ENCODE data around the gene EFCAB9. TPM values are rescaled to one million over a fixed set of nuclear protein-coding genes. Genes with fewer than 3 reads are reported as not detected.

The EFCAB9 gene
- polyA plus RNA-seq, 1 donor from 2014 or later = not detected

GRCh38 chr5:172172912-172173563 is 20.9 kb upstream of the EFCAB9 start:
- H3K27ac Mint-ChIP-seq = peak overlapping the region; percentile 93 to 97 (median 96)
- no peaks in the 10 kb centered on the region for H3K27me3 Mint-ChIP-seq
- peaks cover 54 to 69% (median 56%) of the 10 kb centered on the region in 3 donors for H3K4me1 Mint-ChIP-seq
- H3K36me3 Mint-ChIP-seq = no peaks in the 10 kb centered on the region
- H3K9me3 Mint-ChIP-seq = no peaks in the 10 kb centered on the region
- peak overlapping the region in 3 of 4 donors; percentile 87 to 97 (median 97) for H3K4me3 Mint-ChIP-seq

- Mint-ChIP-seq H3K9me3 (no peaks in the 10 kb centered on the region), H3K27me3 (no peaks in the 10 kb centered on the region), H3K4me3 (peak overlapping the region; percentile 85 to 97 (median 92)), H3K27ac (peak overlapping the region; percentile 93 to 97 (median 96)), H3K36me3 (no peaks in the 10 kb centered on the region), H3K4me1 (peaks cover 60 to 71% (median 60%) of the 10 kb centered on the region in 3 donors)
Measured at GRCh38 chr5:172173564-172174153, 20.3 kb upstream of the EFCAB9 start.

- Mint-ChIP-seq H3K36me3 (no peaks in the 10 kb centered on the region), H3K4me3 (peak overlapping the region; percentile 85 to 97 (median 96)), H3K4me1 (peaks cover 63 to 67% (median 65%) of the 10 kb centered on the region in 3 donors), H3K27me3 (no peaks in the 10 kb centered on the region), H3K9me3 (no peaks in the 10 kb centered on the region), H3K27ac (peak overlapping the region; percentile 93 to 97 (median 96))
Measured at GRCh38 chr5:172175263-172175719, 18.7 kb upstream of the EFCAB9 start.

GRCh38 chr5:172177176-172177575 is 16.8 kb upstream of the EFCAB9 start:
- Mint-ChIP-seq H3K36me3 (peaks cover 5% of the 10 kb centered on the region), H3K9me3 (no peaks in the 10 kb centered on the region), H3K27me3 (no peaks in the 10 kb centered on the region), H3K27ac (peak overlapping the region; percentile 93 to 97 (median 97)), H3K4me3 (peak overlapping the region in 3 of 4 donors; percentile 91 to 97 (median 97)), H3K4me1 (peaks cover 66 to 74% (median 67%) of the 10 kb centered on the region in 3 donors)

- no peaks in the 10 kb centered on the region for H3K9me3 Mint-ChIP-seq
- H3K4me1 Mint-ChIP-seq = peaks cover 68 to 74% (median 70%) of the 10 kb centered on the region in 3 donors
- H3K27ac Mint-ChIP-seq = peak overlapping the region; percentile 93 to 97 (median 95)
- no peaks in the 10 kb centered on the region for H3K27me3 Mint-ChIP-seq
- peak overlapping the region; percentile 81 to 97 (median 91) for H3K4me3 Mint-ChIP-seq
- H3K36me3 Mint-ChIP-seq = peaks cover 7% of the 10 kb centered on the region
Measured at GRCh38 chr5:172178301-172178987, 15.5 kb upstream of the EFCAB9 start.

- Mint-ChIP-seq H3K27ac (peak overlapping the region; percentile 93 to 97 (median 95)), H3K4me1 (peaks cover 62 to 74% (median 71%) of the 10 kb centered on the region in 3 donors), H3K9me3 (no peaks in the 10 kb centered on the region), H3K4me3 (peak overlapping the region; percentile 81 to 97 (median 91)), H3K36me3 (peaks cover 8% of the 10 kb centered on the region), H3K27me3 (no peaks in the 10 kb centered on the region)
Measured at GRCh38 chr5:172178991-172179989, 14.7 kb upstream of the EFCAB9 start.

- H3K36me3 Mint-ChIP-seq = peaks cover 8% of the 10 kb centered on the region
Measured at GRCh38 chr5:172180936-172181335, 13.0 kb upstream of the EFCAB9 start.

GRCh38 chr5:172182291-172182690 is 11.7 kb upstream of the EFCAB9 start:
- H3K4me3 Mint-ChIP-seq = peak overlapping the region in 1 of 4 donors; percentile 96
- peaks cover 8% of the 10 kb centered on the region for H3K36me3 Mint-ChIP-seq
- no peaks in the 10 kb centered on the region for H3K27me3 Mint-ChIP-seq
- H3K9me3 Mint-ChIP-seq = no peaks in the 10 kb centered on the region
- peak overlapping the region in 2 of 3 donors; percentile 83 to 96 for H3K27ac Mint-ChIP-seq
- H3K4me1 Mint-ChIP-seq = peaks cover 57 to 60% (median 58%) of the 10 kb centered on the region in 3 donors

More at GRCh38 chr5:172180936-172181335, 13.0 kb upstream of the EFCAB9 start:
- Mint-ChIP-seq H3K27ac (peak overlapping the region; percentile 82 to 97 (median 93)), H3K27me3 (no peaks in the 10 kb centered on the region), H3K4me3 (peak overlapping the region; percentile 8 to 97 (median 79)), H3K4me1 (peaks cover 59 to 68% (median 67%) of the 10 kb centered on the region in 3 donors), H3K9me3 (no peaks in the 10 kb centered on the region)

- peak overlapping the region; percentile 96 to 98 (median 98) for H3K27ac Mint-ChIP-seq
- no peaks in the 10 kb centered on the region for H3K9me3 Mint-ChIP-seq
- no peaks in the 10 kb centered on the region for H3K27me3 Mint-ChIP-seq
- H3K4me3 Mint-ChIP-seq = peak overlapping the region in 3 of 4 donors; percentile 96 to 99 (median 99)
- H3K4me1 Mint-ChIP-seq = peaks cover 43 to 45% (median 45%) of the 10 kb centered on the region in 3 donors
- H3K36me3 Mint-ChIP-seq = peaks cover 8% of the 10 kb centered on the region
Measured at GRCh38 chr5:172183881-172184280, 10.1 kb upstream of the EFCAB9 start.

GRCh38 chr5:172185096-172185461 is 8.9 kb upstream of the EFCAB9 start:
- Mint-ChIP-seq H3K27ac (peak overlapping the region; percentile 96 to 98 (median 98)), H3K36me3 (peaks cover 8% of the 10 kb centered on the region), H3K4me3 (peak overlapping the region; percentile 96 to 99 (median 98)), H3K27me3 (no peaks in the 10 kb centered on the region), H3K9me3 (no peaks in the 10 kb centered on the region), H3K4me1 (peaks cover 34 to 35% (median 34%) of the 10 kb centered on the region in 3 donors)

- Mint-ChIP-seq H3K4me1 (peaks cover 26 to 30% (median 29%) of the 10 kb centered on the region in 3 donors), H3K27ac (peak overlapping the region; percentile 96 to 98 (median 98)), H3K9me3 (no peaks in the 10 kb centered on the region), H3K36me3 (peaks cover 4% of the 10 kb centered on the region), H3K27me3 (no peaks in the 10 kb centered on the region), H3K4me3 (peak overlapping the region; percentile 96 to 99 (median 98))
Measured at GRCh38 chr5:172186114-172186695, 7.8 kb upstream of the EFCAB9 start.

GRCh38 chr5:172187118-172188032 is 6.6 kb upstream of the EFCAB9 start:
- Mint-ChIP-seq H3K9me3 (no peaks in the 10 kb centered on the region), H3K27me3 (no peaks in the 10 kb centered on the region), H3K4me3 (peak overlapping the region; percentile 96 to 99 (median 98)), H3K36me3 (peaks cover 5% of the 10 kb centered on the region), H3K4me1 (peaks cover 24 to 29% (median 28%) of the 10 kb centered on the region in 3 donors), H3K27ac (peak overlapping the region; percentile 96 to 98 (median 98))

All from IgD-negative memory B cell (primary cell).